Measurements from ENCODE around the gene SGPP1.
"Not testable (repeated sequence)": the region's sequence is repeated elsewhere in the genome, so short reads cannot be mapped to it uniquely, and the experiment has no call there.

SGPP1 gene

GRCh38 chr14:63642656-63643382, 85.0 kb downstream of the SGPP1 start:
- H3K9me3 ChIP-seq = no peaks in the 10 kb centered on the region
- no peaks in the 10 kb centered on the region for H3K36me3 ChIP-seq
- no peak for DNase-seq
- no peaks in the 10 kb centered on the region for H3K27me3 ChIP-seq
- peak overlapping the region; percentile 89 to 90 for H3K27ac ChIP-seq
- H3K4me3 ChIP-seq = peak overlapping the region; percentile 57 to 73
- H3K4me1 ChIP-seq = peaks cover 0 to 12% (median 4%) of the 10 kb centered on the region in 4 donors
- intact Hi-C loops (cut with DNase I; ENCODE audit: low total_unique reads) = loop anchor here (5.0 kb wide), 1 partner anchor 101 kb away; the partner anchor contains the start of gene PPP2R5E
- TF ChIP-seq CTCF (IDR thresholded peaks at IDR 0.05) = no peak

- peak overlapping the region; percentile 57 to 73 for H3K4me3 ChIP-seq
- H3K4me1 ChIP-seq = peaks cover 0 to 12% (median 4%) of the 10 kb centered on the region in 4 donors
- peak; percentile 86 to 89 for DNase-seq
- H3K27me3 ChIP-seq = no peaks in the 10 kb centered on the region
- no peaks in the 10 kb centered on the region for H3K36me3 ChIP-seq
- intact Hi-C loops (cut with DNase I; ENCODE audit: low total_unique reads) = loop anchor here (5.0 kb wide), 1 partner anchor 100 kb away; the partner anchor contains the start of gene PPP2R5E
- peak overlapping the region; percentile 89 to 90 for H3K27ac ChIP-seq
- no peak for TF ChIP-seq CTCF (IDR thresholded peaks at IDR 0.05)
- no peaks in the 10 kb centered on the region for H3K9me3 ChIP-seq
Observed at GRCh38 chr14:63642229-63642611, 85.6 kb downstream of the SGPP1 start.

- H3K27me3 ChIP-seq = no peaks in the 10 kb centered on the region
- H3K36me3 ChIP-seq = no peaks in the 10 kb centered on the region
- H3K4me1 ChIP-seq = peaks cover 0 to 12% (median 4%) of the 10 kb centered on the region in 4 donors
- TF ChIP-seq CTCF (IDR thresholded peaks at IDR 0.05) = peak; percentile 67 to 83
- no peaks in the 10 kb centered on the region for H3K9me3 ChIP-seq
- peak; percentile 96 to 99 for DNase-seq
- H3K27ac ChIP-seq = peak within 1 kb of the TSS; percentile 89 to 90
- intact Hi-C loops (cut with DNase I; ENCODE audit: low total_unique reads) = loop anchor here (5.0 kb wide), 1 partner anchor 99 kb away; the partner anchor contains the start of gene PPP2R5E
- H3K4me3 ChIP-seq = peak within 1 kb of the TSS; percentile 57 to 73
Observed at GRCh38 chr14:63641473-63642228, 86.2 kb downstream of the SGPP1 start, which contains the start of gene WDR89. WDR89 (minus strand) TSS chr14:63641871; CDS start chr14:63599942, 41,929 bp downstream.

- intact Hi-C loops (cut with DNase I; ENCODE audit: low total_unique reads) = loop anchor here (10.0 kb wide), 1 partner anchor 244 kb away; no protein-coding TSS in a partner anchor
- no peak for DNase-seq
- TF ChIP-seq CTCF (IDR thresholded peaks at IDR 0.05) = no peak
- no peaks in the 10 kb centered on the region for H3K36me3 ChIP-seq
- H3K27me3 ChIP-seq = no peaks in the 10 kb centered on the region
- peaks cover 0 to 12% (median 4%) of the 10 kb centered on the region in 4 donors for H3K4me1 ChIP-seq
- H3K4me3 ChIP-seq = no peak overlapping the region
- peaks cover 0 to 11% (median 0%) of the 10 kb centered on the region in 3 donors for H3K9me3 ChIP-seq
- H3K27ac ChIP-seq = no peak overlapping the region
Observed at GRCh38 chr14:63638493-63638892, 89.4 kb downstream of the SGPP1 start.

GRCh38 chr14:63636094-63636635, 91.7 kb downstream of the SGPP1 start:
- not testable (repeated sequence) for H3K36me3 ChIP-seq, H3K4me3 ChIP-seq, H3K27me3 ChIP-seq, H3K27ac ChIP-seq, H3K4me1 ChIP-seq, DNase-seq
- intact Hi-C loops (cut with DNase I; ENCODE audit: low total_unique reads) = loop anchor here (10.0 kb wide), 1 partner anchor 241 kb away; no protein-coding TSS in a partner anchor
- H3K9me3 ChIP-seq = peaks cover 0 to 11% (median 0%) of the 10 kb centered on the region in 3 donors
